ENCODE measurements around the gene KIRREL3. TPM values are rescaled to one million over a fixed set of nuclear protein-coding genes. Genes with fewer than 3 reads are reported as not detected.

KIRREL3 gene
- total RNA-seq = 0.13 TPM

DNA sequence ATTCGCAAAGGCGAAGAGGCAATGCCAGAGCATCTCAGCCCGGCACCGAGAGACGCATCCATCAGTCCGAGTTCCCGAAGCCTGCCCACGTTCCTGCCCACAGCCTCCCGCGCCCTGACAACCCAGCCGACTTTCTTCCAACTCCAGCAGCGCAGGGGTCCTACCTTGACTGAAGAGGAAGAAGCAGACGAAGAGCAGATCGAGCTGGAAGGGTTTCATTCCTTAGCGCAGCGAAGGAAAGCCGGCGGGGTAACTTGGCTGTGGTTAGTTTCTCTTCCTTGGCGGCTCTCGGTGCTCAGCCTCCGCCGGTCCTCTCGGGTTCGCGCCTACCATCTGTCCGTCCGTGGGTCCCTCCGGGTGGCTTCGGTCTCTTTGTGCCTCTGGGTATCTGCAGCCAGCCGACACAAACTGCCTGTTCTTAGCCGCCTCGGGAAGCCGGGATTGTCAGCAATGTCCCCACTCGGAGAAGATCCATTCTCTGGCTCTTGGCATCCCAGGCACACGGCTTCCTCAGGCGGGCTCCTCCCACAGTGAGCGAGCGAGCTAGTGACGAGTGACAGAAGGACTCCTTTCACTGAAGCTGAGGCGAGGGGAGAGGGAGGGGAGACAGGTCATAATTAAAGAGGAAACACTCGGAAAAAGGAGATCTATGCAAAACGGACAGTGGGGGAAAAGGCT lies at the start of gene KIRREL3:
Gene KIRREL3 (minus strand): TSS at position 480 of the 678 bp plus-strand sequence.
- ATAC-seq (peak; percentile 37), DNase-seq (ENCODE audit: low spot score) (no peak)

DNA sequence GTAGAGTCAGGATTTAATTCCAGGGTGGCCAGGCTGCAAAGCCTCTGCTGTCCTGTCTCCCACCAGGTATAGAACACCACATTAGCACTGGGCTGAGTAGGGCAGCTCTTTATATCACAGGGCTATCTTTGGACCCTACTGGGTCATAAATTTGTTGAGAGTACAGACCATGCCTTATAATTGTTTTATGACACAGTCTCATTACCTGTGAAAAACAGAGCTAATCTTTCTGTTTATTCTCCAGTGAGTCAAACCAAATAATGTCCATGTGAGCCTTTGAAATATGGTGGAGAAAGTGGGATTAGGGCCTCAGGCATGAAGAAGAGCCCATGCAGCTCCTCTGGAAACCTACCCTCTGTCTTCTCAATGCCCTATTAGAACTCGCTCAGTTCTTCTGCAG lies 49.6 kb upstream of the KIRREL3 start:
- DNase-seq (ENCODE audit: low spot score) (no peak), ATAC-seq (no peak)

DNA sequence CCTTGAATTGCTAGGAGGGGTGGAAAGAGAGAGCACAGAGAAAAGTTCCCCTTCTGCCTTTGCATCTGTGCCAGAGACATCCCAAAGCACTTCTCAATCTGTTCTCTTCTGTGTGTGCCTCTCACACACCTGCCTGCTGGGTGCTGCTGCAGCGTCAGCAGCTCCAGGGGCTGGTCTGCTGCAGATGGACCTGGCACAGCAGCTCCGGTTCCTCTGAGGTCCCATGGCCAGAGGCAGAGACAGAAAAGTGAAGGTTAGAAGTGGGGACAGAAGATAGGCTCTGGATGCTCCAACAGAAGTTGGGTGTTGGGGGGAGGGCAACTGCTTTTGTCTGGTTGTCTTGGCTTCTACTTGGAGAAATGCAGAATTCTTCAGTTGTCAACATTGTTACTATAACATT lies 48.9 kb upstream of the KIRREL3 start:
- no peak for DNase-seq (ENCODE audit: low spot score)
- ATAC-seq = no peak

DNA sequence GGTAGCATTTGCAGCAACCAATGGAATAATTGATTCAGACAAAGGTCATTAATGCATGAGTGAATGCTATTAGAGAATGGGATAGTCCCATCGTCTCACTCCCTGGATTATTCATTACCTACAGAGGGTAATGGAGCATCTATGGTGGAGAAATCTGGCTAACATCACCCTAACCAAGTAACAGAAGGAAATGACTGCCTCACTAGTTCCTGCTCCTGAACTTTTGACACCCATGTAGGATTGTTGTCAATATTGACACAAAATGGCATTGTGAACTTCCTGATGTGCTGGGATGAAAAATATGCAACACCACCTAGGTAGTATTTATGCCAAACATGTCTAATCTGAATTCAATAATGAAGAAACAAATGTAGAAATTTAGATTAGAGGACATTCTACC lies 44.0 kb upstream of the KIRREL3 start:
- ATAC-seq = peak; percentile 58

DNA sequence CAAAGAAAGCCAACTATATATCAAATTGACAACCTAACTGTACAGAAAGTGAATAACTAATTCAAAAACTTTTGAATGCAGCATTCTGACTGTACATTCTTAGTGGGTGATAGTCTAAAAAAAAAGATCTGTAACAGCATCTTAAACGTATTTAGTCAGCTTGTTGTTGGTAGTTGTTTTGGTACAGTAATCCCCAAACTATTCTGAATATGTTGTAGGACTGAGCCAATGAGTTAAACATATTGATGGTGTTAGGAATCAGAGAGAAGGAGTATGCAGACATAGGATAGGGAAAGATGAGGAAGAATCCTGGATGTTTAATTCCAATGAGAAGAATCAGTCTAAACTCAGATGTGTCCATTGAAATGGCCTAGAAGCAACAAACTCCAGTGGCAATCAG lies 41.9 kb upstream of the KIRREL3 start:
- DNase-seq (ENCODE audit: low spot score) (no peak), ATAC-seq (no peak)

More for the DNA sequence above, 44.0 kb upstream of the KIRREL3 start:
- DNase-seq (ENCODE audit: low spot score) = no peak

DNA sequence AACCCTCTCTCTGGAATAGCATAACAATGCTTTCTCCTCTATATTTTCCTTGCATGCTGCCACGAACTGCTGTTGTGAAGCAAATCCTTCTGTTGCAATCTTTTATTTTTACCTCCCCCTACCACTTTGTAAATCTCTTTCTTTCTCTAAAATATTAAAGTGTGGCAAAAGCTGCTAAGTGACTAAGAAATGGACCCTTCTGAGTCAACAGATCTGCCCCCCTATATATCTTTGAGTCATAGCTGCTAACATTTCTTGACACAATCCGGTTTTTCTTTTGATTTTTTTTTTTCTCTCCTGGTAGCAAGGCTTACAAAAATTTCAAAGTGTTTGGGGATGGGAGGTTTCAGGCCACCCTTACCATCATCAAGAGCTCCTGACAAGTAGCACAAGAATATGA lies 39.0 kb upstream of the KIRREL3 start:
- ATAC-seq (no peak), DNase-seq (ENCODE audit: low spot score) (no peak)

DNA sequence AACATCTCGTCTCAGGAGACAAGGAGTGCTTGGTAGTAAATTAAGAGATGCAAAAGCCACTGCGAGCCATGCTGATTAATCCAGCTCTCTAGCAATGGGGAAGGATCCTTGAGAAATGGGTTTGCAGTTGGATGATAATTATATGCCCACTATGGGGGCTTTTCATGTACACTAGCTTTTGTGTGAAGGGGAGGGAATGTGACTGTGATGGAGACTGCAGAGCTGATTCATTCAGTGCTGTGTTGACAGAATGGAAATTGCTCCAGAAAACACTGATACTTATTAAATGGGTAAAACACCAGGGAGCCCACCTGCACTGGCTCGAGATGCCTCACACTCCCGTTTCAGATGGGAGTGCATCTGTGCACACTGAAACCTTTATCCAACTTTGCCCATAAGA lies 37.0 kb upstream of the KIRREL3 start:
- ATAC-seq = no peak
- DNase-seq (ENCODE audit: low spot score) = no peak

DNA sequence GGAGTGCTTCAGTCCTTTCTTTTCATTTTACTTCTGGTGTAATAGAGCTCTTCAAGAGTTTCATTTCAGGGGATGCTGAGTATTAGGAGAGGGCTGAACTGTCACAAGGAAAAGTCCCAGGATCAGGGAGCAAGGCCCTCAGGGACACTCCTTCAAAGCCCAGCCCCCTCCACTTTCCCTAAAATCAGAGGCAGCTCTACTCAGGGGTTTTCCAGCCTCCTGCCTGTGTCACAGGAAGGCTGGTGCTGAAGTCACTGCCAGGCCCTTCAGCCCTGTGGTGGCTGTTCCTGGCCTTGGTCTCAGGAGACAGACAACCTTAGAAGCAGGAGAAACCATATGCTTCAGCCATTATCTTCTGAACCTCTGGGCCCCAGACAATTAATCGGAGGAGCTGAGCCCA lies 36.4 kb upstream of the KIRREL3 start:
- no peak for ATAC-seq
- no peak for DNase-seq (ENCODE audit: low spot score)

DNA sequence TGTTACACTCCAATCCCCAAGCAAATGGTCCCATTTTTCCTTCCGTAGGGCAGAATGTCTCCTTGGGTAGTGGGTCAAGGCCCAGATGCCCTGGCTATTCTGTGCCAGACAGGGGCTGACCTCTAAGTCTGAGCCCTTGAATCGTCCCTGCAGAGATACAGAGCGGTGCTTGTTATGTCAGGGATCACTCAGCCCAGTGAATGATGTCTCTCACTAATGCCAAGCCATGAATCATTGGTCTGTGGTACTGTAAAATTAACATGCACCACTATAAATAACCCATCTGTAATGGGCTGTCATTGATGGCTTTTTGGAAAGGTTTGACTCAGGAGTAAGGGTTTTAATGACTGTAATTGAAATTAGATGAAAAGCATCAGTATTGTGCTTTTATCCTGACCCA lies 35.3 kb upstream of the KIRREL3 start:
- ATAC-seq (no peak), DNase-seq (ENCODE audit: low spot score) (no peak)

DNA sequence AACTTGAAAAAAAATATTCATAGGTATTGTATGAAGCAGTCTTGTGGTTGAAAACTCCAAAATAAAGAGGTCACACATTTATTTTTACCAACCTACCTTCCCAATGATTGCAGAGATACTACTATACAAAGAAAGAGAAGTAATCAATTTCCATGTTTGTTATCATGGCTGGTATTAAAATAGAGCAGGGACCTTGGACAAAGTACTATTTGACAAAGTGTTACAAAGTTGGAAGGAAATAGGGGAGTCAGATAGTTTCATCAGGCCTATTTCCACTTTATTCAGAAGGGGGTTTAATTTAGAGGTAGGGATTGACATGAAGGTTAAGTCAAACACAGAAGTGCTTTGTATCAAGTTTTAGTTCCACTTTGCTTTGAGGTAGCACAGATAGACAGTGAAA lies 34.4 kb upstream of the KIRREL3 start:
- ATAC-seq (peak; percentile 73), DNase-seq (ENCODE audit: low spot score) (no peak)

DNA sequence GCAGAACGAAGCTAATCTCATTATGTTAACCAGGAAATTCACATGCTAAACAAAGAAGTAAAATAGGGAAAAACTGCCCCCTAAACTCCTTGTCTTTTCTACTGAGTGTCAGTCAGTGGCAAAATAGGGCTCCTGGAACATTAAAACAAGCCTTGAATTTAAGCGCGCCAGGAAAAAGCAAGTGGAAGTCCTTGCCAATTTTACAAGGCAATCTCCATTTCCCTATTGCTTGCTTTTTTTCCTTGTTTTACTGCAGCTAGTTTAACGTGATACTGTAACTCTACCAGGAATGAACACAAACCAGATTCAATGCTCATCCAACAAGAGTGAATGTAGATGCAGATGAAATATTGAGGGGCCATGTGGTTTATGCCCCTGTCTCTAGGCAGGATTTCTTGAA lies 28.1 kb upstream of the KIRREL3 start:
- ATAC-seq (no peak), DNase-seq (ENCODE audit: low spot score) (no peak)

DNA sequence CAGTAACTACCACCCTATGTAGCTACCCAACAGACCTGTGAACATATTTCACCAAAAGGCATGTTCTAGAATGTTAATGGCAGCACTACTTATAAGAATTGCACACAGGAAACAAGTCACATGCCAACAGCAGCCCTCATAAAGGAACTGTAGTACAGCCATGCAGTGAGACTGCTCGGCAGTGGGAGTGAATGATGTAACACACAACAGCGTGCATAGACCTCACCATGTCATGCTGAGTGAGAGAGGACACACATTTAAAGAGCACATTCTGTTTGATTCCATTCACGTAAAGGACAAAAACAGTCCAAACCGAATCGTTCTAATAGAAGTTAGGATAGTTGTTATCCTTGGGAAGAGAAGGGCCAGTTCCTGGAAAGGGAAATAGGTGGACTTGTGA lies 27.2 kb upstream of the KIRREL3 start:
- DNase-seq (ENCODE audit: low spot score) (no peak), ATAC-seq (no peak)

DNA sequence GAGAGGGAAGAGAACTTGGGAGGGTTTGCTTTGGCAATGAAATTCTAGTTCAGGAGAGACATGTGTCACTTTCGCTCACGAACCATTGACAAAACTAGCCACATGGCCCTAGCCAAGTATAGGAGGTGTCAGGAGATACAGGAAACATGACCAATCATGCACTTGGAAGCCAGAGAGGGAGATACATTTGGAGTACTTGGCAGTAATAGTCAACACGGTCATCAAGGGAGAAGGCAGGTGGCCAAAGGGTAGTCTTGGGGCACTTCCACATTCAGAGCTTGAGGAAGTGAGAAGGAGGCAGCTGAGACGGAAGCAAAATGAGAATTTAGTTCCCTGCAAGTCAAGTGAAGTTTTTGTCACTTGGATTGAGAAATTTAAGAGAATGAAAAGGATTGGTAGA lies 26.4 kb upstream of the KIRREL3 start:
- ATAC-seq (no peak), DNase-seq (ENCODE audit: low spot score) (no peak)

DNA sequence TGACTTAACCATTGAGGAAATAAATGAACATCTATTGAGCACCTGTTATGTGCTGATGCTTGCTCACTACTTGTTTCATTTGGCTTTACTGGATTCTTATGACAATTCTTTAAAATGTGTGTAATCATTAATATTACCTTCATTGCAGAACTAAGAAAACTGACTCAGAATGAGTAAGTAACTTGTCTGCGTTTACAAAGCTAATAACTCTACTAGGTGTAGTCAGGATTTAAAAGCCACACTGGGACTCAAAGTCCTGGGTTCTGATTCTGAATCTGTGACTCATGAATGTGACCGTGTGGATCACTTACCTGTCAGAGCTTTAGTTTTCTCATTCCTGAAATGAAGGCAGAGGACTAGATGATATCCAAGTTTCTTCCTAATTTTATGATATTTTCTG lies 23.4 kb upstream of the KIRREL3 start:
- DNase-seq (ENCODE audit: low spot score) (no peak), ATAC-seq (no peak)

DNA sequence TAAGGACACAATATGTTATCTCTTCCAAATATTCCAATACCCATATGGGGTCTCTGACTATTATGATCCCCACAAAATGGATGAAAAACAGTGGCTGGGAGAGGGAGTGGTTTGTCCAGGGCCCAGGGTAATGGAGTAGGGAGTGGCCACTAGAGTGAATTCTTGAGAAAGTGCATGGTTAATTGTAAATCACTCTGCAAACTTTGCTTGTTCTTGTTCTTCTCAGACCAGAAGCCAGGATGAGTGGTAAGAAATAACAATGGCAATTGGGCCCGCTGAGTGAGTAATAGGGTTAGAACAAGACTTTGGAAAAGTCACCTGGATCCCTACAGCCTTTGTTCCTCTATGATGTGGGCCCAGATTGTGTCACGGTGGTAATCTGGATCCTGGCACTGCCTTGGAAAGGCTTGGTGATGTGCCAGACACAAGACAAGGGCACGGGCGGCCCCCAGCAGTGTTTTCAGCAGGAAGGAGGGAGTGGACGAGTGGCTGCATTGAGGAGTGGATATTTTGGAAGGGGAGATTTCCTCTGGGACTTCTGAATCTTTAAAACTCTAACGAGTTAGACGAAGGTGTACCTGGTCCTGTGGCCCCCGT lies 18.2 kb upstream of the KIRREL3 start:
- ATAC-seq (no peak), DNase-seq (ENCODE audit: low spot score) (no peak)

DNA sequence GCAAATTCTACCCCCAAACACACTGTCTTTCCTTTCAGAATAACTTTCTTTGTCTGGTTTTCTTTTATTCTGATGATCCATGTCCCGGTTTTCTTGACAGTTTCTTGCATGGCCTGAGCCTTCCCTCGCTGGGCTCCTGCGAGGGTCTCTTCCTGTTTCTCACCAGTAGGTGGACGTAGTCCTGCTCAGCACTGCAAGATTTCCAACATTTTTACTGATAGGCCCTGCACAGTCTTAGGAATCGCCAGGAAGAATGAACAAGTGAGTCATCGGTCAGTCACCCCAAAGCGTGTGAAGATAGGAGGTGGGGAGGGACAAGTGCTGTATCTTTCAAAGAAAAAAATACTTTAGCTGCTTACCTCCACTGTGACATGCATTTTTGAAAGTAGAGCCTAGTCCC lies 16.9 kb upstream of the KIRREL3 start:
- DNase-seq (ENCODE audit: low spot score) = no peak
- no peak for ATAC-seq

DNA sequence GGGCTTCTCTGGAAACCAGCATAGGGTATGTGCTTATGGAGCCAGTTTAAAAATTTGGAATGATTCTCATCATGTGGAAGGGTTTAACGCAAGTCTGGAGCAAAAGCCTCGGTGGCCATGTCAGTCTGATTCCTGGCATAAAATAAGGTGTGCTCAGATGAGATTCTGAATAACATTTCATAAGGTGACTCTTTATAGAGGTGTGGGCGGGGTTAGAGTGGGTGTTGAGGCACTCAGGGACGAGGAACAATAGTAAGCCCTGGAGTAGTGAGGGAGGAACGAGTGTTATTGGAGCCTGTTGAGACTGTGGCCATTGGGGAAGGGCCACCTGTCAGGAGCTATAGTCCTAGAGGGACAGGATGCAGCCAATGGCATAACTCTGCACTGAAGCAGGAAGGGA lies 13.0 kb upstream of the KIRREL3 start:
- DNase-seq (ENCODE audit: low spot score) = no peak
- no peak for ATAC-seq

DNA sequence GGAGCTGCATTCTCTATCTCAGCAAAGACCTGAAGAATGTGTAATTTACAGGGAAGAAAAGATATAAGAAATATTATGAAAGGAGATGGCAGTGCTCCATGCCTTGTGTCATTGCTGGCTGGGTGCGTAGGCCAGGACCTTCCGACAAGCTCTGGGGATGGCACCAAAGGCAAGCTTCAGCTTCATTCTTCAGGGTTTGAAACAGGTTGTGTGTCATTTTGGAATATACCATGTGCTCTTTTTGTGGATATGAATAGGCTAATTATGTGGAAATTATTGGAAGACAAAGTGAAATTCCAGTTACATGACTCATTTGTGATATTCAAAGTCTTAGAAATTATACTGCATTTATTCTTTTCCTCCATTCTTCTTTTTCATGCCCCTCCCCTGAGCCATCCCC lies 5.7 kb upstream of the KIRREL3 start:
- no peak for ATAC-seq
- DNase-seq (ENCODE audit: low spot score) = no peak

DNA sequence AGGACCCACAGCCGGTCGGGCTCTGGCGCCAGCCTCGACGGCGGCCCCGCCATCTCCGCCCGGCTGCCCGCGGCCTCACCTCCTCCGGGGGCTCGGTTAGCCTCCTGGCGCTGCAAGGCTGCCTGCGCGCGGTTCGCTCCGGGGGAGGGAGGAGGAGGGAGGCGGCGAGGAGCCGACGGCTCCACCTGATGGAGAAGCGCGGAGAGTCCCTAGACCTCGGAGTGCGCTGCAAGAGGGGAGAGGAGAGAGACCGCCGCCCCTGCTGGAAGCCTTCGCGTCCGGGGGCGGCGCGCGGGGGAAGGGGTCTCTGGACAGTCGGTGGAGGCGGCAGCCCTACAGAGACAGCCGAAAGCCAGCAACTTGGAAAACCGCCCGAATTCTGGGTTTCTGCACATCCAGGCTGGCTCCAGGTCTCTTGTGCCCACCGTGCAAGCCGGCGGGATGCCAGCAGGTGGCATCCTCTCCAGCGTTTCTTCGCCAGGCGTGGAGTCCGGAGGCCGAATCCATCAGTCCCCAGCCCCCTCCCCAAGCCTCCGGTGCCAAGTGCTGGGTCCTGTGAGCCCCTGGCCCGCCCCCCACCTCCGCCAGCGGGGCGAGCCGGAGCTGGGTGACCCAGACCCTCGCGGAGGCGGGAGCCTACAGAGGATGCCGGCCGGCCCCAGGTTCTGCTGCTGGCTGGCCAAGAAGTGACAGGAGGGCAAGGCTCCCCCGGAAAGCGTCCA lies 2.9 kb upstream of the KIRREL3 start:
- peak; percentile 79 for ATAC-seq

DNA sequence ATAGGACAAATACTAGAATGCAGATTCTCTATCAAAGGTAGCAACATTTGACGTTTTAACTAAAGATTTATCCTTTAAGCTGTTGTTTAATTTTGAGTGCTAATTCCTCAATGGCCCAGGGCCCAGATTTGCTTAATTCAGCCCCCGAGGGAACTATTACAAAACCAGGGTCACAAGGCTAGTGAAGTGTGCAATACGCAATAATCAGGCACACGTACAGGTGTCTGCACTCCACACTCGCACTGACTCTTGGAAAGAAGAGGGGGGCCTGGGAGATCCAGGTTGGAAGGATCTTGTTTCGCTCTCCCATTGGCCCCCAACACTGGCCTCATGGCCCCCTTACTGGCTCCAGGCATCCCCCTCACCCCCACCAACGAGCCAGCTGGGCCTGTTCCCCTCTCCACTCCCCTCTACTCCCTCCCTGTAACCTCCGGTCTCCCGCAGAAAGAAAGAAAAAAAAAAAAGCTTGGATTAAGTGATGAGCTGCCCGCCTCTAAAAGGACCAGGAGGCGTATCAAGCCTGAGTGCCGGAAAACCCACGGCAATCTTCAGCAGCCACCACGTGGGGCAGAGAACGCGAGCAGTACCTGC lies 2.2 kb upstream of the KIRREL3 start:
- ATAC-seq = no peak
- no peak for DNase-seq (ENCODE audit: low spot score)

More for the DNA sequence above, 2.9 kb upstream of the KIRREL3 start:
- no peak for DNase-seq (ENCODE audit: low spot score)

DNA sequence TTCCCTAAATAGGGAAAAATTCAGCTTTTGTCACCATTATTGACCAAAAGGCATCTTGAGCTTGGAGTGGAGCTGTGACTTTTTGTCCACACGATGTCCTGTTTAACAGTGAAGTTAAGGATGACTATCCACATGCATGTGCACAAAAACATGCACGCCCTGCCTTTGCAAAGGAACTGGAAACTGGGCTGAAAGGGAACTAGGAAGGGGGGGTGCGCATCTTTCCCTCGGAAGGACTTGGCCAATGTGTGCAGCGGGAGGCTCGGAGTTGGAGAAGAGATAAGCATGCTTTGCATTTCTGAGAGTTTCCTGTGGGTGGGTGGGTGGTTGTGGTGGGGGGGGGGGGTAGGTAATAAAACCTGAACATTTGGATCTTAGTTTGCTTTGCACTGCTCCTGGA lies 411 bp upstream of the KIRREL3 start:
- DNase-seq (ENCODE audit: low spot score) (no peak), ATAC-seq (no peak)

DNA sequence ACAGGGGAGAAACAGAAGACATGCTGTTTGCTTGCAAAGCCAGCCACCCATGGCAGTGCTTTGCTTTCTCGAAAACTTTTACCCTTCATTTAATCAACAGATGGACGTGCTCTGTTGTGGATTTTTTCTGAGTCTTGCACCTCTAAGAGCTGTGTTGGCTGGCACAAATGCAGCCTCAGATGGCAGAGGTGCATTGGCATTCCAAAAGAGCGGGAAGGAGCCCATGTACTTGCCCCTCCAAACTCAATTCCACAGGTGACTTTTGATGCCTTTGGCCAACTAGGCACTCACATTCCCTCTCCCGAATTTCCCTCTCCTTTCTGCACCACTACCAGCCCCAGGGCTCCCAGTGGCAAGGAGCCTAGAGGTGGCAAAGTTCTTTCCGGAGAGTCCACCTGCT lies 1.2 kb downstream of the KIRREL3 start:
- DNase-seq (ENCODE audit: low spot score) = no peak
- no peak for ATAC-seq
